ENCODE results near the gene DPYD.
A peak's percentile ranks its signal among the peaks of the same experiment; 100 is the strongest.
"Not testable (repeated sequence)": the region's sequence is repeated elsewhere in the genome, so short reads cannot be mapped to it uniquely, and the experiment has no call there.

The DPYD gene

GRCh38 chr1:97350241-97350640 lies 570.6 kb downstream of the DPYD start:
- no peak overlapping the region for H3K27ac ChIP-seq
- H3K9ac ChIP-seq, result no peak overlapping the region
- no peaks in the 10 kb centered on the region for H4K20me1 ChIP-seq
- H3K36me3 ChIP-seq, result no peaks in the 10 kb centered on the region
- no peak overlapping the region for H3K4me3 ChIP-seq
- no peaks in the 10 kb centered on the region for H3K27me3 ChIP-seq
- H3K4me2 ChIP-seq, result no peak overlapping the region
- no peaks in the 10 kb centered on the region for H3K9me3 ChIP-seq
- no peak for TF ChIP-seq Cebpa-rat (IDR thresholded peaks at IDR 0.05)
- no peaks in the 10 kb centered on the region for H3K4me1 ChIP-seq

- H3K27me3 ChIP-seq, H4K20me1 ChIP-seq, H3K36me3 ChIP-seq, H3K4me3 ChIP-seq, H3K9me3 ChIP-seq, H3K4me2 ChIP-seq, H3K9ac ChIP-seq, H3K4me1 ChIP-seq, H3K27ac ChIP-seq: not testable (repeated sequence)
These were observed 571.0 kb downstream of the DPYD start for GRCh38 chr1:97349794-97350193.

GRCh38 chr1:97348599-97349265 lies 572.1 kb downstream of the DPYD start:
- no peak overlapping the region for H3K9ac ChIP-seq

GRCh38 chr1:97340951-97341350 lies 579.9 kb downstream of the DPYD start:
- no peak for TF ChIP-seq Cebpa-rat (IDR thresholded peaks at IDR 0.05)
- no peaks in the 10 kb centered on the region for H4K20me1 ChIP-seq
- no peaks in the 10 kb centered on the region for H3K9me3 ChIP-seq
- no peaks in the 10 kb centered on the region for H3K36me3 ChIP-seq
- no peak overlapping the region for H3K9ac ChIP-seq
- no peaks in the 10 kb centered on the region for H3K4me1 ChIP-seq
- H3K4me2 ChIP-seq, result no peak overlapping the region
- no peak overlapping the region for H3K4me3 ChIP-seq
- no peaks in the 10 kb centered on the region for H3K27me3 ChIP-seq
- H3K27ac ChIP-seq, result no peak overlapping the region

More at GRCh38 chr1:97348599-97349265, 572.1 kb downstream of the DPYD start:
- H3K4me1 ChIP-seq, result no peaks in the 10 kb centered on the region
- no peak overlapping the region for H3K27ac ChIP-seq
- no peaks in the 10 kb centered on the region for H3K9me3 ChIP-seq
- H3K4me3 ChIP-seq, result no peak overlapping the region
- no peaks in the 10 kb centered on the region for H4K20me1 ChIP-seq
- TF ChIP-seq Cebpa-rat (IDR thresholded peaks at IDR 0.05), result no peak
- no peaks in the 10 kb centered on the region for H3K36me3 ChIP-seq
- H3K27me3 ChIP-seq, result no peaks in the 10 kb centered on the region
- no peak overlapping the region for H3K4me2 ChIP-seq

DNA sequence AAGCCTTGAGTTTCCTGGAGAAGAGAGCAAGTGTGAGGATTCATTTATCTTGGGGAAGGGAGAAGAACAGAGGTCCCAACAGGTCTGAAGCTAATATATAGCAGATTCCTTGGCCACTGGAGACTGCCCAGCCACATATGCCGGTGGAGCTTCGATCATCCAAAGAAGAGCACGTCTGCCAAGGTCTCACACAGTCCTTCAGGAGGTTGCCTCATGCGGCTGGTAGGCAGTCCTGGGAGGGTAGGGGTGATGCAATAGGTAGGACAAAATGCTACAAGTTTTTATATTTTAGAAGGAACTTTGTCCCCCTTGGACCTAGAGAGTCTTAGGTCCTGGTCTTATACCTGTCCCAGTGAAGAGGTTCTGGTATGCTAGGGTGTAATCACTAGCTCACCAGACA lies 582.5 kb downstream of the DPYD start:
- H4K20me1 ChIP-seq, result no peaks in the 10 kb centered on the region
- no peak overlapping the region for H3K4me2 ChIP-seq
- no peak overlapping the region for H3K27ac ChIP-seq
- H3K4me1 ChIP-seq, result no peaks in the 10 kb centered on the region
- H3K4me3 ChIP-seq, result no peak overlapping the region
- no peak overlapping the region for H3K9ac ChIP-seq
- TF ChIP-seq Cebpa-rat (IDR thresholded peaks at IDR 0.05), result no peak
- H3K27me3 ChIP-seq, result no peaks in the 10 kb centered on the region
- H3K9me3 ChIP-seq, result no peaks in the 10 kb centered on the region
- no peaks in the 10 kb centered on the region for H3K36me3 ChIP-seq

DNA sequence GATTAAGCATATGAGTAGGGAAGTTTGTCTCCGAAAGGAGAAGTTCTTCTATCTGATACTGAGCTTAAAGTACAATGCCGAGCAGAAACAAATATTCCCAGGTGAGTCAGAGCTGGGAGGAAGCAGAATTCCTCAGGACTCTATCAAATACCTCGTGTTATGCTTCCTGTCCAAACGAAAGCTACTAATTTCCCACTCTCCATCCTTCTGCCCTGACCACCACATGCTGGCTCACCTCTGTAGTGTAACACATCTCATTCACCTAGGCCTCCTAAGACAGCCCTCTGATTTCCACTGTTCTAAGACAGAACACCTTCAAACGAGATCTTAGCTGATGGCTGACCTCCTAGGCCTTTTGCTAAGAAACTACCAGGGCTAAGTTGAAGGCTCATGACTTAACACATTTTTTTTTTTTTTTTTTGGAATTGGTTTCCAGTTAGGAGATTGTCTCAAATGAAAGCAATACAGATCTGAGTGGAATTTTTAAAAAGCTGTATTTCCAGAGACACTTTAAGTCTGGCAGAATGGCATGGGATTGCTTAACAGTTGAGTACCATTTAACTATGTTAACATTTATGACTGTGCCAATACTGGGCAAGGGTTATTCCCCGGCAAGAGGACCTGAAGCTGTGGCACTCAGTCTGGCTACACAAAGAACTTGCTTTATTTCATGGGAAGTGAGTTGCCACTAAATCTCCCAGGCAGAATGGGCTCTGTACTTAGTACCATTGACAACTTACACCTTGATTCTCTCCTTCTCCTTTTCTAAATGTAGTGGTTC lies 583.4 kb downstream of the DPYD start:
- H3K27me3 ChIP-seq, result no peaks in the 10 kb centered on the region
- no peaks in the 10 kb centered on the region for H3K9me3 ChIP-seq
- H4K20me1 ChIP-seq, result no peaks in the 10 kb centered on the region
- no peak overlapping the region for H3K27ac ChIP-seq
- no peaks in the 10 kb centered on the region for H3K36me3 ChIP-seq
- TF ChIP-seq Cebpa-rat (IDR thresholded peaks at IDR 0.05), result no peak
- H3K4me3 ChIP-seq, result no peak overlapping the region
- no peak overlapping the region for H3K4me2 ChIP-seq
- H3K4me1 ChIP-seq, result no peaks in the 10 kb centered on the region
- no peak overlapping the region for H3K9ac ChIP-seq

DNA sequence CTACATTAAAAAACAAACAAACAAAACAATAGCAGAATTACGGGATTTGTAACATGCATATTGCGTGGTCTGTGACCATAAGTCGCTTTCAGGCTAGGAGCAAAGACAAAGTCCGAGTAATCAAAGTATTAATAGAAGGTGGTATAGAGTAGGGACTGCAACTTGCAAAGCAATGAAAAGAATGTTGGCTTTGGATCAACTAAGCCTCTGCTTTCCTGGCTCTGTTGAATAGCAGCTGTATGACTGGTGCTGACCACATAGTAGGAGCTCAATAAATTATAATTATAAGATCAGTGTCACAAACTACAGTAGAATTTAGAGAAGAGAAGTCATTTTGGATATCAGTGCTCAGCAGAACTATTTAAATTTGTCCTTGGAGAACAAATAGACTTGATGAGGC lies 586.4 kb downstream of the DPYD start:
- Histone ChIP-seq H3K27ac (no peak overlapping the region), H3K27me3 (no peaks in the 10 kb centered on the region), H3K36me3 (no peaks in the 10 kb centered on the region), H3K4me3 (no peak overlapping the region), H3K4me2 (no peak overlapping the region), H3K9ac (no peak overlapping the region), H3K4me1 (0 out of 2 replicates have a peak, but pooled peaks cover 6% of the 10 kb centered on the region), H4K20me1 (no peaks in the 10 kb centered on the region), H3K9me3 (no peaks in the 10 kb centered on the region)
- no peak for TF ChIP-seq Cebpa-rat (IDR thresholded peaks at IDR 0.05)

DNA sequence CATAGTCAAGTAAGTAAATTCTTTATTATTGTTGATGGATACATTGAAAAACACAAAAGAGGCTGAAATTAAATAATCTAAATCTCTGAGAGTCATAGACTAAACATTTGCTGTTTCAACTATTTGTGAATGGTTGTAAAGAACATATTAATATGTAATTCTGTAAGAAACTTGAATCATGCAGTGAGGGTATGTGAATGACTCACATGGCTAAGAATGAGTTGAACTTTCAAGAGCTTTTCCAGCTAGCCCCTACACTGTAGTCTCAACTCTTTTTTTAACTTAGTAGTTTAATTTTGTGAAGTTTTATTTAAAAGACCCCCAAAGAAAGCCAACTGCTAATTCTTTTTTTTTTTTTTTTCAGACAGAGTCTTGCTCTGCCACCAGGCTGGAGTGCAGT lies 588.1 kb downstream of the DPYD start:
- Histone ChIP-seq H3K9me3 (no peaks in the 10 kb centered on the region), H4K20me1 (no peaks in the 10 kb centered on the region), H3K27ac (no peak overlapping the region), H3K4me2 (no peak overlapping the region), H3K4me3 (no peak overlapping the region), H3K9ac (no peak overlapping the region), H3K27me3 (no peaks in the 10 kb centered on the region), H3K36me3 (no peaks in the 10 kb centered on the region), H3K4me1 (0 out of 2 replicates have a peak, but pooled peaks cover 6% of the 10 kb centered on the region)
- no peak for TF ChIP-seq Cebpa-rat (IDR thresholded peaks at IDR 0.05)

GRCh38 chr1:97331165-97331564 lies 589.7 kb downstream of the DPYD start:
- no peaks in the 10 kb centered on the region for H3K36me3 ChIP-seq
- H3K27me3 ChIP-seq, result no peaks in the 10 kb centered on the region
- H3K9ac ChIP-seq, result no peak overlapping the region
- peak overlapping the region; percentile 5; the same call in 1 of the 2 replicates for H3K4me2 ChIP-seq
- H3K4me3 ChIP-seq, result no peak overlapping the region
- no peak for TF ChIP-seq Cebpa-rat (IDR thresholded peaks at IDR 0.05)
- no peaks in the 10 kb centered on the region for H3K9me3 ChIP-seq
- no peak overlapping the region for H3K27ac ChIP-seq
- no peaks in the 10 kb centered on the region for H4K20me1 ChIP-seq
- H3K4me1 ChIP-seq, result 0 out of 2 replicates have a peak, but pooled peaks cover 6% of the 10 kb centered on the region

DNA sequence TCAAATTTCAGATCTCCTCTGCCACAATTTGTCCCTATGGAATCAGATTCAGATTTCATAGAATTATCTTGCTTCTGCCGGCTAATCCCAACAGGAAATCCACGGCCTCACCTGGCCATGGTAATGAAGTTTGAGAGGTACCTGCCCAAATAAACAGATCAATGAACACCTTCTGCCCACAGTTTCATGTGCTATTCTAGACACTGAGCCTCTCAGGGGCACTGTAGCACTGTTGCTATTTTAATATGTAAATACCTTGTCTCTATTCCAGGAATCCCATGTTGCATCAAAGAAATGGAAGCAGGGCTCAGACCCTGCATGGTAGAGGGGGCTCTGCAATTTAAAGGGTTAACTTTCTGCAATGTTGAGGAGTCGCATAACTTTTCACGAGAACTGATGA lies 606.1 kb downstream of the DPYD start:
- Histone ChIP-seq H3K4me3 (no peak overlapping the region), H3K36me3 (no peaks in the 10 kb centered on the region), H4K20me1 (no peaks in the 10 kb centered on the region), H3K4me1 (no peaks in the 10 kb centered on the region), H3K4me2 (no peak overlapping the region), H3K9me3 (no peaks in the 10 kb centered on the region; the same call in 1 of the 2 replicates), H3K9ac (no peak overlapping the region), H3K27ac (no peak overlapping the region), H3K27me3 (no peaks in the 10 kb centered on the region)
- no peak for TF ChIP-seq Cebpa-rat (IDR thresholded peaks at IDR 0.05)
